GM23338 (cell line): ENCODE measurements around the gene SNX14. TPM values are rescaled to one million over a fixed set of nuclear protein-coding genes. Genes with fewer than 3 reads are reported as not detected.

Source experiments
- ATAC-seq: fragments of 200-7000 bp; cut with Tn5 transposase; 3 replicates; pipeline ENCODE4 v1.9.1; 2020
- DNase-seq: peaks from one replicate; pipeline ENCODE4 v3.0.0-alpha.2; 2015; ENCODE audit warnings: low spot score
- H2AFZ ChIP-seq: fragments of 200-600 bp; sonication (generic); 2 replicates; pipeline ENCODE4 v1.8.0; 2016; ENCODE audit warnings: antibody characterized with exemption, mild to moderate bottlenecking, moderate library complexity
- H3F3A ChIP-seq: fragments of 200-600 bp; sonication (generic); replicated peaks from 2 replicates; pipeline ENCODE4 v1.8.0; 2017; ENCODE audit warnings: antibody characterized with exemption, mixed run types, low read depth
- H3K27ac ChIP-seq: fragments of 200-600 bp; sonication (generic); 2 replicates; pipeline ENCODE4 v1.6.1; 2016; ENCODE audit warnings: low read depth
- H3K27me3 ChIP-seq: fragments of 200-600 bp; sonication (generic); 2 replicates; pipeline ENCODE4 v1.8.0; 2016; ENCODE audit warnings: mild to moderate bottlenecking, mixed run types, moderate library complexity; ENCODE audit not compliant: insufficient read depth
- H3K36me3 ChIP-seq: fragments of 200-600 bp; sonication (generic); 2 replicates; pipeline ENCODE4 v1.8.0; 2016; ENCODE audit warnings: mild to moderate bottlenecking; ENCODE audit not compliant: insufficient read depth
- H3K4me1 ChIP-seq: fragments of 200-600 bp; sonication (generic); 2 replicates; pipeline ENCODE4 v1.8.0; 2016; ENCODE audit warnings: mild to moderate bottlenecking, moderate library complexity; ENCODE audit not compliant: insufficient read depth
- H3K4me2 ChIP-seq: fragments of 200-600 bp; sonication (generic); 2 replicates; pipeline ENCODE4 v1.7.1; 2017; ENCODE audit warnings: mixed run types
- H3K4me3 ChIP-seq: fragments of 200-600 bp; sonication (generic); 2 replicates; pipeline ENCODE4 v1.6.1; 2016; ENCODE audit warnings: mixed run types
- H3K79me2 ChIP-seq: fragments of 200-600 bp; sonication (generic); replicated peaks from 2 replicates; pipeline ENCODE4 v1.8.0; 2017; ENCODE audit warnings: mild to moderate bottlenecking; ENCODE audit not compliant: insufficient read depth
- H3K9me2 ChIP-seq: fragments of 200-600 bp; sonication (generic); 2 replicates; pipeline ENCODE4 v1.8.0; 2017; ENCODE audit not compliant: insufficient read depth
- H4K20me1 ChIP-seq: fragments of 200-600 bp; sonication (generic); replicated peaks from 2 replicates; pipeline ENCODE4 v1.8.0; 2017; ENCODE audit warnings: mild to moderate bottlenecking; ENCODE audit not compliant: insufficient read depth
- H3K27ac Mint-ChIP-seq: 2 replicates; pipeline ENCODE4 v1.8.0; 2020; ENCODE audit warnings: inconsistent platforms, mild to moderate bottlenecking, moderate library complexity, mixed read lengths
- H3K27me3 Mint-ChIP-seq: 3 replicates; pipeline ENCODE4 v1.8.0; 2022; ENCODE audit warnings: low read depth, mild to moderate bottlenecking, moderate library complexity, mixed read lengths, inconsistent platforms; ENCODE audit not compliant: insufficient read depth, poor library complexity
- H3K36me3 Mint-ChIP-seq: 3 replicates; pipeline ENCODE4 v1.8.0; 2021; ENCODE audit warnings: low read depth, mild to moderate bottlenecking, inconsistent platforms, moderate library complexity, mixed read lengths
- H3K4me1 Mint-ChIP-seq: 3 replicates; pipeline ENCODE4 v1.8.0; 2020; ENCODE audit warnings: mild to moderate bottlenecking, inconsistent platforms, mixed read lengths
- H3K4me3 Mint-ChIP-seq: 3 replicates; pipeline ENCODE4 v1.8.0; 2021; ENCODE audit warnings: moderate library complexity, mild to moderate bottlenecking, inconsistent platforms, mixed read lengths
- H3K9me3 Mint-ChIP-seq: 3 replicates; pipeline ENCODE4 v1.8.0; 2020; ENCODE audit warnings: moderate library complexity, mild to moderate bottlenecking, inconsistent platforms, mixed read lengths
- CREB1 ChIP-seq: fragments of 250-450 bp; sonication (Bioruptor Pico); IDR thresholded peaks from 2 replicates; pipeline ENCODE4 v1.5.0; 2020; ENCODE audit warnings: low read depth, mild to moderate bottlenecking, moderate library complexity
- CTCF ChIP-seq, 2 experiments: fragments of 200-600 bp in 1 of 2; sonication (generic) in 1 of 2; conservative IDR thresholded peaks; 2 replicates each; pipeline versions ENCODE4 v1.5.1 to v1.6.1; 2016 to 2017; ENCODE audit warnings: antibody characterized with exemption in 2 of 2, low read depth in 2 of 2, mild to moderate bottlenecking in 2 of 2, moderate library complexity in 1 of 2
- ETS1 ChIP-seq: IDR thresholded peaks from 2 replicates; pipeline ENCODE4 v1.6.1; 2016; ENCODE audit warnings: antibody characterized with exemption
- EZH2 ChIP-seq: fragments of 200-600 bp; sonication (generic); IDR thresholded peaks from one replicate; pipeline ENCODE4 v1.8.0; 2017; ENCODE audit warnings: antibody characterized with exemption, mild to moderate bottlenecking, low read depth; ENCODE audit not compliant: unreplicated experiment
- EZH2phosphoT487 ChIP-seq: fragments of 200-600 bp; sonication (generic); IDR thresholded peaks from one replicate; pipeline ENCODE4 v1.8.1; 2018; ENCODE audit warnings: antibody characterized with exemption; ENCODE audit not compliant: unreplicated experiment
- JUNB ChIP-seq: IDR thresholded peaks from one replicate; pipeline ENCODE4 v1.6.1; 2016; ENCODE audit warnings: antibody characterized with exemption; ENCODE audit not compliant: unreplicated experiment
- NANOG ChIP-seq: IDR thresholded peaks from 2 replicates; pipeline ENCODE4 v1.6.1; 2016; ENCODE audit warnings: antibody characterized with exemption, borderline replicate concordance
- POLR2AphosphoS5 ChIP-seq: IDR thresholded peaks from 2 replicates; pipeline ENCODE4 v1.6.1; 2016; ENCODE audit warnings: antibody characterized with exemption, low read depth
- REST ChIP-seq: IDR thresholded peaks from one replicate; pipeline ENCODE4 v1.6.1; 2018; ENCODE audit warnings: antibody characterized with exemption; ENCODE audit not compliant: unreplicated experiment
- STAT1 ChIP-seq: IDR thresholded peaks from one replicate; pipeline ENCODE4 v1.6.1; 2016; ENCODE audit warnings: antibody characterized with exemption; ENCODE audit not compliant: unreplicated experiment
- ZNF114 ChIP-seq: fragments of 250-450 bp; sonication (Bioruptor Pico); IDR thresholded peaks from 2 replicates; pipeline ENCODE4 v1.5.0; 2020; ENCODE audit warnings: mild to moderate bottlenecking, moderate library complexity
- ZNF331 ChIP-seq: fragments of 250-450 bp; sonication (Bioruptor Pico); IDR thresholded peaks from 2 replicates; pipeline ENCODE4 v1.5.0; 2020; ENCODE audit warnings: low read depth, mild to moderate bottlenecking, moderate library complexity
- ZNF462 ChIP-seq: fragments of 250-450 bp; sonication (Bioruptor Pico); IDR thresholded peaks from 2 replicates; pipeline ENCODE4 v1.5.0; 2020; ENCODE audit warnings: mild to moderate bottlenecking, moderate library complexity
- polyA plus RNA-seq: library from polyadenylated mRNA; unstranded; fragments of >200 nt; fragmentation: Nextera tagmentation; extraction: Ambion mirVana; gene quantifications from 2 replicates; pipeline ENCODE4 v1.2.1, GENCODE V29; 2016
- total RNA-seq: library from RNA; depleted of rRNA; stranded (reverse); fragments of >200 nt; shearing (Covaris generic); gene quantifications from 2 replicates; pipeline ENCODE4 v1.2.3, GENCODE V29; 2014

The SNX14 gene
- total and polyA plus RNA-seq, 2 experiments from 2014 or later = 23.1 to 32.0 TPM

GRCh38 chr6:85470023-85470410 is 123.6 kb downstream of the SNX14 start:
- Histone ChIP-seq H3K27me3 (no peaks in the 10 kb centered on the region), H3K4me3 (no peak overlapping the region), H2AFZ (no peak overlapping the region), H3K9me2 (0 out of 2 replicates have a peak, but pooled peaks cover 3% of the 10 kb centered on the region), H3K79me2 (no peaks in the 10 kb centered on the region), H3K4me2 (no peak overlapping the region), H4K20me1 (no peaks in the 10 kb centered on the region), H3K4me1 (no peaks in the 10 kb centered on the region), H3K36me3 (no peaks in the 10 kb centered on the region), H3K27ac (no peak overlapping the region), H3F3A (no peaks in the 10 kb centered on the region)
- Mint-ChIP-seq H3K9me3 (no peaks in the 10 kb centered on the region), H3K4me3 (no peak overlapping the region), H3K27ac (no peak overlapping the region), H3K27me3 (no peaks in the 10 kb centered on the region), H3K36me3 (no peaks in the 10 kb centered on the region; the same call in 2 of the 3 replicates), H3K4me1 (no peaks in the 10 kb centered on the region; the same call in 2 of the 3 replicates)
- no peak for DNase-seq
- no peak for ATAC-seq
- TF ChIP-seq ZNF331 (CRISPR knock-in tag) (no peak), EZH2 (no peak), JUNB (no peak), CTCF (conservative IDR thresholded peaks at IDR 0.05; ENCODE audit: low read depth in 2 of 2) (no peak), REST (no peak), EZH2phosphoT487 (no peak), ETS1 (no peak), STAT1 (no peak), ZNF462 (CRISPR knock-in tag) (no peak), ZNF114 (CRISPR knock-in tag) (no peak), POLR2AphosphoS5 (no peak), NANOG (no peak), CREB1 (CRISPR knock-in tag) (no peak)
